HG03520 (cell line): ENCODE results near the gene RAB11FIP4.

Experiments used
- ATAC-seq: cut with Tn5 transposase; IDR thresholded peaks from one replicate; pipeline ENCODE4 v1.9.1; 2021; ENCODE audit warnings: mild to moderate bottlenecking, moderate library complexity; ENCODE audit not compliant: unreplicated experiment

RAB11FIP4 gene

DNA sequence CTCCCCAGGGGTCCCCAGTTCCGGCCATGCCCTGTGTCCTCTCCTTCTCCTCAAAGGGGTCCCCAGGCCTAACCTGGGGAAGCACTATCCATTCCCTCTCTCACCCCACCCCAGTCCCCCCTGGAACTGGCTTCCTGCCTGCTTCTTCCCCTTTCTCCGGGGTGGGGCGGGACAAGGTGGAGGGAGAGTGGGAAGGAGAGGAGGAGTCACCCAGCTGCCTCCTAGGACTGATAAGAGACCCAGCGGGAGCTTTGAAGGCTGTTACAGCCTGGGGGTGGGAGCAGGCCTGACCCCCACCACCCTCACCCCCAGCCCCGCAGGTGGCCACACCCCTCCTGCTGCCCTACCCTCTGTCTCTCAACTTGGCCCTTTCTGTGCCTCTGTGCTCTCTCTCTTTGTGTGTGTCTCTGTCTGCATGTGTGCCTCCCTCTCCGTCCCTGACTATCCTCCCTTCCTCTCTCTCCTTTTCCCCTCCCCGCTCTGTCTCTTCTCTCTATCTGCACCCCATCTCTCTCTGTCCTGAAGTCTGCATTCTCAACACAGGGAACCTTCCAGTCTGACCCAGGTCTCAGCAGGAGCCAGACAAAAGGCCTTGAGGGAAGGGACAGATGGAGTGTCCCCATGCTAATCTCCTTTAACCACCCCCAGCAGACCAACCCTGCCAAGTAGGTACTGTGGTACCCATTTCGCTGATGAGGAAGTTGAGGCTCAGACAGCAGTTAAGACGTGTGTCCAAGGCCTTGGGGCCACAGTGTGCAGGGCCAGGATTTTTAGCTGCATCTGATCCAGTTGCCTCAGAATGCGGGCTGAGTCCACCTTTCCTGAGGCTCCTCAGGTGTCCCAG, 66.1 kb downstream of the RAB11FIP4 start:
- no peak for ATAC-seq

DNA sequence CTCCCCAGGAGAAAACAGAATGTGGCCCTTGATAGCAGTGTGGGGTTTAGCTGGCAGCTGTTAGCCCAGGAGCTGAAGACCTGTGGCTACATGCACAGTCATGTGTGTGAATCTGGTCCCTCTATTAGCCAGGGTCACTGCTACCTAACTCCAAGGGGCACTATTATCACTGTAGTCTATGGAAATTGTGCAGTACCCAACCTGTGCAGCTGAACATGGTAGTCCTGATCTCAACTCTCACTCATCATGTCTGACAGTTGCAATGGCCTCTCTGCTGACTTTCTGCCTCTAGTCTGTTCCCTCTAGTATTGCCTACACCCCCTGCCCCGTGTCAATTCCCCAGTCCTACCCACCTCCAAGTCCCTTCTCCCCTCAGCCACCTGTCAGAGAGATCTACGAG, 67.4 kb downstream of the RAB11FIP4 start:
- ATAC-seq = no peak

GRCh38 chr17:31459716-31460115, 68.2 kb downstream of the RAB11FIP4 start:
- no peak for ATAC-seq

GRCh38 chr17:31460226-31460721, 68.8 kb downstream of the RAB11FIP4 start:
- no peak for ATAC-seq

GRCh38 chr17:31461227-31461810, 69.8 kb downstream of the RAB11FIP4 start:
- ATAC-seq = no peak

DNA sequence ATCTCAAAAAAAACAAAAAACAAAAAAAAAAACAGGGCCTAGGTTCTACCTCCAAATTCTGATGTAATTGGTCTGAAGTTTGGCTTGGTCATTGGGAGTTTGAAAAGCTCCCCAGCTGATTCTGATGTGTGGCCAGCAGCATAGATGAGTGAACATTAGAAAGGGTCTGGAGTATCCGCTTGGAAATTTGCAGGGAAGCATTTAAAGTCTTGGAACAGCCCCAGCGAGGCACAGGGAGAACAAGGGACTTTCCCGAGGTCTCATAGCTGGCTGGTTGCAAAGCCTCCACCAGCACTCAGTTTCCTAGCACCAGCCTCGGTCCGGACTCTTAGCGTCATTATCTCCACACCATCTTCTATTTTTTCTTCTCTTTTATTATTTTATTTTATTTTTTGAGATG, 70.8 kb downstream of the RAB11FIP4 start:
- no peak for ATAC-seq

- ATAC-seq = no peak
These were observed 74.8 kb downstream of the RAB11FIP4 start for GRCh38 chr17:31466096-31466760.

DNA sequence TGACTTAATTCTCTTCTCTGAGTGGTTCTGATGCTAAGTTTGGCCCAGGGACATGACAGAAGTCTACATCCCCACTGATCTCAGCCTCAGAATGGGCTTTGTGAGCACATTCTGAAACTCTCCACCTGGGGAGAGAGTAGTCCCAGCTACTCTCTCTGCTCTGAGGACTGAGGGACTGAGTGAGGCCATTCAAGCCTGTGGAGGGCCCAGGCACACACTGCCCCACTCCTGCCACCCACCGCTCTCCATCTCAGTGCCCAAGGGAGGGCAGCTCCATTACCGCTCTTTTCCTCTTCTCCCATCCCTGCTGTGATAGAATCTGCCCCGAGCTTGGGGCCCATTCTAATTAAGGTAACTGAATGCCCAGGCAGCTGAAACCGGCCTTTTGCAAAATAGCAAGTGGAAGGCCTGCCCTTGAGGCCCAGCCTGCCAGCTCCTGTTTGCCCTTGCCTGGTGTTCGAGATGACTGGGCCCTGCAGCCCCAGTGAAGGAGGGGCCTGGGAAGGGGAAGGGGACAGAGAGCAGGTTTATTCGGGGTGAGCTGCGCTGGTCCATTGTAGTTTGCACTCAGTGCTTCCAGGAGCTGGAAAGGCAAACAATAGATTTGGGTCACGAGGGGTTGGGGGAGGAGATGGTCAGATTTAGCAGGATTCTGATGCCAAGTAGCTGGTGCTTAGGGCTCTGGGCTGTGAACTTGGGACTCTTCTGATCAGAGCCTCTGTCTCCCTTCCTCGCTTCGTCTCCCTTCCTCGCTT, 76.2 kb downstream of the RAB11FIP4 start:
- no peak for ATAC-seq

DNA sequence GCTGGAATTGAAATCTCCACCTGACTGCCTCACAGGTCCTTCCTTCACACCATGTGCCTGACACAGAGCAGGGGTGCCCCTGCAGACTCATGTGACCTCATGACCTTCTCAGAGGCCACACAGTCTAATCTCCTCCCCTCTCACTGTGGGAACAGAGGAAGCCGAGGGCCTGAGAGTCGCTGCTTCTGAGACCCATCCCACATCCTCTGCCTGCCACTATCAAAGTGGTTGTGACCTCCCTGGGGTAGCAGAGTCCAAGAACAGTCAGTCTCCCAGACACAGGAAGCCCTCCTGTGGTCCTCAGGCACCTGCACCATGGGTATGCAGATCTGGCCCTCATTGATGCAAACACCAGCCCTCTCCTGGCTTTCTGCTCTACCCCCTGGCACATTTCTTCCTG, 78.5 kb downstream of the RAB11FIP4 start:
- ATAC-seq = no peak

DNA sequence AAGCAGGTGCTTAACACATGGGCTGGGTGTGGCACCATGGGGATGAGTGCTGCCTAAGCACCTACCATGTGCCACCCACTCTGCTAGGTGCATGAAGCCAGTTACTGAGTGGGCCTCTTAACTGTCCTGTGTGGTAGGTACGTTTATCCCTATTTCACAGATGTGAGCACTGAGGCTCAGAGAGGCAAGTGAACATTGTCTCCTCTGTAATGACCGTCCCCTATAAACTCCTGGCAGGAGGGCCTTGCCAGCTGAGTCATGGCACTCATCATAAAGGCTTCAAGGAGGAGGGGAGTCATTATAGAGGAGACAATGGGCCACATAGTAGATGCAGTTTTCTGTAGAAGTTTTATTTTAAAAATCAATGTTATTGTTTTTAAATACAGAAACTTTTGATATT, 79.1 kb downstream of the RAB11FIP4 start:
- no peak for ATAC-seq

- no peak for ATAC-seq
These were observed 80.7 kb downstream of the RAB11FIP4 start for GRCh38 chr17:31472137-31472536.

GRCh38 chr17:31475378-31476162, 84.1 kb downstream of the RAB11FIP4 start:
- no peak for ATAC-seq

- ATAC-seq = no peak
These were observed 85.3 kb downstream of the RAB11FIP4 start for GRCh38 chr17:31476525-31477416.

DNA sequence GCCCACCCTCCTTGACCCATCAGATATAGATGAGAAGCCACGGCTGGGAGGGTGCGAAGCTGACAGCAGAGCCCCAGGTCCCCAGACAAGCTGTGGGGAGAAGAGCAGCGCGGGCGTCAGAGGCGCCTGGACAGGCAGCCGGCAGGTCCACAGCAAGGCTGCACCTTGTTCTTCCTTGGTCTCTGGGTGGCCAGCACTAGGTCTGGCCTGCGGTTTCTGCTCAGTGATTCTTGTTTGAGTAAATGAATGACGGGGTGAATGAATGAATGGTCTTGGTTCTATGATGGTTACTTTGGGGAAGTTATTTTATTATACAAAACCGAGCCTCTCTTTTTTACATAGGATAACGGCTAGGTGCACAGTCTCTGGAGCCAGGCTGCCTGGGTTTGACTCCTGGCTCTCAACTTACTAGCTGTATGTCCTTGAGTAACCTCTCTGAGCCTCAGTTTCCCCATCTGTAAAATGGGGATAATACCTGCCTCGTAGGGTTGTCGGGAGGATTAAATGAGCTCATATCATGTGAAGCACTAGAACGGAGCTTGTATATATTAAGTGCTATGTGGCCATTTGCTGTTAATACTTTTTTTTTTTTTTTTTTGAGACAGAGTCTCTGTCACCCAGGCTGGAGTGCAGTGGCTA, 86.1 kb downstream of the RAB11FIP4 start:
- no peak for ATAC-seq

DNA sequence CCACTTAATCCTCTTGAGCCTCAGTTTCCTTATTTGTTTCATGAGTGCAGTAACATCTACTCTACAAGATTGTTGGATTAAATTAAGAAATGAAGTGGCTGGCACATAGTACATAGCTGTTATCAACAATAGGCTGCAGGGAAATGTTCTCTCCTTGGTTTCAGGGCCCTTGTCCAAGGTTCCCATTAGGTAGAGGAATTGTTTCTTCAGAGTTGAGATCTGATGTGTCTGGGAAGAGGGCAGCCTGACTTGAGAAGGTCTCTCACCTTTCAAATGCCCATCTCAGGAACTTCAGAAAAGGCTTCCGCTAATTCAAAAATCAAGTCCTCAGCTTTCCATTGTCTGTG, 87.6 kb downstream of the RAB11FIP4 start:
- no peak for ATAC-seq

- no peak for ATAC-seq
These were observed 88.0 kb downstream of the RAB11FIP4 start for GRCh38 chr17:31479524-31479923.

DNA sequence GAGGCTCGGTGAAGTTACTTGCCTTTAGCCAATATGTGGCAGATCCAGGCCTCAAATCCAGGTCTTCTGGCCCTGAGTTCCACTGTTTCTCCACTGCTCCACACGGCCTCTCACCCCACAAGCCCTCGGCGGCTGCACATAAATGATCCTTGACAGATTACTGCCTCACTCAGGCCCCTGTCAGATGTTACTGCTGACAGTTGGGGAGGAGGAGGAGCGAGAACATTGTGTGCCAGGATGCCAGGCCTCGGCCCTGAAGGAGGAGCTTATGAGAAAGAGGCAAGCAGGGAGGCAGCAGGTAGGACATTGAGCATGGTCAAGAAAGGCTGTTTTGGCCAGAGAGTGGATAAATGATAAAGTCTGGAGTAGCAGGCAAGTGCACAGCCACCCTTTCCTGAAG, 88.6 kb downstream of the RAB11FIP4 start:
- ATAC-seq = no peak

GRCh38 chr17:31480904-31481782, 89.7 kb downstream of the RAB11FIP4 start:
- ATAC-seq = no peak
